NB4 (cell line): ENCODE data around the gene SPINK6.

Experiments used
- POLR2A ChIP-seq: IDR thresholded peaks from 2 replicates; pipeline ENCODE4 v1.6.1; 2011; ENCODE audit warnings: mild to moderate bottlenecking; ENCODE audit not compliant: insufficient read length; ENCODE audit errors: extremely low read depth
- TF ChIP-seq, protein P1 (sequence below): IDR thresholded peaks from one replicate; pipeline ENCODE4 v1.5.1; 2012; ENCODE audit warnings: low read depth, low read length

DNA sequence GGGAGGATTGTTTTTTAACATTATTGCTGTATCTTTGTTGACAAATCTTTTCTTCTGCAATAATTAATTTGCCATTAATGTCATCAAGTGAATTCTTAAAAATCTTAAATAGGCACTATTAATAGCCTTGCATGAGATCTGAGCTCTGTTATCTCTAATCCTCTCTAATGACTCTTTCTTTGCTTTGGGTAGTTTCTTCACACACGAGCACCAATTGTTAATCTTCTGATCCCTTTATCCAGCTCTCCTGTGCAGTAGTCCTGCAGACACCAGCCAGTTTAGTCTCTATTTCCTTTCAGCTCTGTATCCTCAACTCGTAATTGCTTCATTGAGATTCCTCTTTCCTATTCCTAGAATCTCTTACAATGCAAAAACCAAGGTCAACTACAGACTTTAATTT lies 26.4 kb upstream of the SPINK6 start:
- TF ChIP-seq POLR2A, result no peak
- TF ChIP-seq, protein P1, sequence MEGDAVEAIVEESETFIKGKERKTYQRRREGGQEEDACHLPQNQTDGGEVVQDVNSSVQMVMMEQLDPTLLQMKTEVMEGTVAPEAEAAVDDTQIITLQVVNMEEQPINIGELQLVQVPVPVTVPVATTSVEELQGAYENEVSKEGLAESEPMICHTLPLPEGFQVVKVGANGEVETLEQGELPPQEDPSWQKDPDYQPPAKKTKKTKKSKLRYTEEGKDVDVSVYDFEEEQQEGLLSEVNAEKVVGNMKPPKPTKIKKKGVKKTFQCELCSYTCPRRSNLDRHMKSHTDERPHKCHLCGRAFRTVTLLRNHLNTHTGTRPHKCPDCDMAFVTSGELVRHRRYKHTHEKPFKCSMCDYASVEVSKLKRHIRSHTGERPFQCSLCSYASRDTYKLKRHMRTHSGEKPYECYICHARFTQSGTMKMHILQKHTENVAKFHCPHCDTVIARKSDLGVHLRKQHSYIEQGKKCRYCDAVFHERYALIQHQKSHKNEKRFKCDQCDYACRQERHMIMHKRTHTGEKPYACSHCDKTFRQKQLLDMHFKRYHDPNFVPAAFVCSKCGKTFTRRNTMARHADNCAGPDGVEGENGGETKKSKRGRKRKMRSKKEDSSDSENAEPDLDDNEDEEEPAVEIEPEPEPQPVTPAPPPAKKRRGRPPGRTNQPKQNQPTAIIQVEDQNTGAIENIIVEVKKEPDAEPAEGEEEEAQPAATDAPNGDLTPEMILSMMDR, result no peak
